Thoracic aorta endothelial cell (primary cell): ENCODE measurements around the gene CCDC28B. TPM values are rescaled to one million over a fixed set of nuclear protein-coding genes. Genes with fewer than 3 reads are reported as not detected.

Experiments
- total RNA-seq: library from RNA; depleted of rRNA; stranded (reverse); fragments of >200 nt; gene quantifications from 2 replicates; pipeline ENCODE4 v1.2.3, GENCODE V29; 2012

Gene CCDC28B
- total RNA-seq, result 10.0 and 11.8 TPM in 2 replicates

DNA sequence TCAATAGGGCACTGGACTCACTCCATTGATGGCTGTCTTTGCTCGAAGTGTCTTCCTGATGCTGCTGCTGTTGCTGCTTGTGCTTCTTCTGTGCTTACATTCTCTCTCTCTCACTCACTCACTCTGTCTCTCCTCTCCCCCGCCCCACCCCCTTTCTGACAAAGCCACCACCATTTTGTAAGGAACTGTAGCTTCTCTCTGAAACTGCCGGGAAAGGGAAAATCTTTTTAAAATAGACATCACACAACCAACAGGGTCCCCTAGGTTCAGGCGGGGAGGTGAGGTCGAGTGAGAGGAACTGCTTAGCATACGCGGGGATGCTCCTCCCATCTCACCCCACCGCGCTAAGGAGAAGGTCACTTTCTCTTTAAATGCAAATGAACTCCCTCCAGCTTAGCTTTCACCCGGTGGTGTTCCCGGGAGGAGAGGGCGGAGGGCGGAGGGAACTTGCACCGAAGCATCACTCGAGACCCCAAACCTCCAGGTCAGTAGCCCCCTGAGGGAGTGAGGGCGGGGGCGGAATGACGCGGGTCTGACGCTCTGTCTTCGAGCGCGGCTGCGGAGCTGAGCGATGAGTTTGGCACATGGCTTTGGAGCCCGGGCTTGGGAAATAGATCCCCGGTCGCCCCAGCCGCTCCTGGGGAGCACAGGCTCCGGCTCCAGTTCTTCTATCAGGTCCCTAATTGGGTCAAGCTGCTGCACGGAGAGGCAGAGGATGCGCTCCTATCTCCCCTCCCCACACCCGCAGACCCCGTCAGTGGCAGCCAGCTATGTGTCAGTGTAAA, at the start of gene CCDC28B:
TSS of gene CCDC28B (plus strand) at position 370 of the 785 bp plus-strand sequence. CDS start 1,341 bp downstream, outside the sequence.

DNA sequence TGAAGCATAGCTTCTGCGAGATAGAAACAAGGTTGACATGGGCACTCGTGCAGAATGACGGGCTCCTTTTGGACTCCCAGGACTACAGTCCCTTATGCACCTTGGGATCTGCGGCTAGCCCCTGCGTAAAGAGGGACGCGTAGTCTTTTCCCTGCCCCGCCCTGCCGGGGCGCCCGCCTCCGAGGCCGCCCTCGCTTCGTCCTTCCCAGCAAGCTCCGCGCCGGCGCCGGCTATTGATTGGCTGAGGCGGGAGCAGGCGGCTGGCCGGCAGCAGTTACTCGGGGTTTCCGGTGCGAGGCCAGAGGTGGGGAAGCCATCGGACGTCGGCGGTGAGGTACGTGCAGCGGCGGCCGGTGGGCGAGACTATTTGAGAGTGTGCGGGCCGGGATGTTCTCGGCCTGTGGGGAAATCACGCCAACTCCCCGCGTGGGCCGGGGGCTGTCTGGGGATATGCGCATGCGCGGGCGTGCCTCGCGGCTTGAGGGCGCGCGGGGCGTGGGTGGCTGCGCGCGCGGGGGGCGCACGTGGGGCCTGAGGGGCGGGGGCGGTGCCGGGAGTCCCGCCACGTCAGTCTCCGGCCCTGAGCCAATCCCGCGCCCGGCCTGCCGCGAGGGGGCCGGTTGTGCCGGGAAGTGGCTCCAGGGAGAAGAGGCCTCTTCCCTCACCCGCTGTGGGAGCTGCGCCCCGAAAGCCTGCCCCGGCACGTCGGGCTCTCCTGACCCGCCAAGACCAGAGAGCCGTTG, 20.8 kb upstream of the CCDC28B start, which contains the start of gene TXLNA:
TSS of gene TXLNA (plus strand) at position 233 of the 743 bp plus-strand sequence. CDS start 671 bp downstream, outside the sequence.

DNA sequence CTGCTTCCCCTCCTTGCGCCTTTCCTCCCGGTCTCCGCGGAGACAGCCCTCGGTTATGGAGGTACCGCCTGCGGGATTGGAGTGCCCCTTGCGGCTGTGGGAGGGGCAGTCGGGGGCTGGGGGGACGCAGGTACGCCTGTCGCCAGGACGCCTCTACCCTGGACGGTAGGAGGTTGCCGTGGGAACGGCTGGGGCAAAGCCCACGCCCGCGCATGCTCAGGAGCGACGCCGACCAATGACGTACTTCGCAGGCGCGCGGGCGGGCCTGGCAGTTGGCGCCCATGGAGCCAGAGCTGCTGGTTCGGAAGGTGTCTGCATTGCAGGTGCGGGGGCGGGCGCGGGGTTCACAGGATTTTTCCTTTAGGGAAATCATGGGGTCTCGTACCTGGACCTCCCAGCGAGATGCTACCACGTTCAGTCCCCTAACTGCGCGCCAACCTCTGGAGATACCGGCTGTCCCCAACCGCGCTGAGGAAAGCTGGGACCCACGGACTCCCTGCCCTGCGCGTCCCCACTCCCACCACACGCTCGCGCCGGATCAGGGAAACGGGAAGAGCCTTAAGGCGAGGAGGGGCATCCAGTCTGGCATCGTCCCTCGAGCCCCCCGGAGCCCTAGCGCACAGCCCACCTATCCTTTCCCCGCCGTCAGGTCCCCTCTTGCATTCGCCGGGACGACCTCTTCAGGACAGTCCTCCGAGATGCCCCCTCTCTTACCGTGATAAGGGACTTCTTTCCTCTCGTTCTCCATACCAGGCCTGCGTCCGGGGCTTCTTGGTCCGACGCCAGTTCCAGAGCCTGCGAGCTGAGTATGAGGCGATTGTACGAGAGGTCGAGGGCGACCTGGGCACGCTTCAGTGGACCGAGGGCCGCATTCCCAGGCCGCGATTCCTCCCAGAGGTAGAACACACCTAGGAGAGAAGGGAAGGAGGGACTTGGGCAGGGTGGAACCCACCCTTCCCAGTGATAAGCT, 5.3 kb downstream of the CCDC28B start, which contains the start of gene IQCC:
TSS of gene IQCC (plus strand) at position 271 of the 970 bp plus-strand sequence. CDS start at position 282, 11 bp downstream.

DNA sequence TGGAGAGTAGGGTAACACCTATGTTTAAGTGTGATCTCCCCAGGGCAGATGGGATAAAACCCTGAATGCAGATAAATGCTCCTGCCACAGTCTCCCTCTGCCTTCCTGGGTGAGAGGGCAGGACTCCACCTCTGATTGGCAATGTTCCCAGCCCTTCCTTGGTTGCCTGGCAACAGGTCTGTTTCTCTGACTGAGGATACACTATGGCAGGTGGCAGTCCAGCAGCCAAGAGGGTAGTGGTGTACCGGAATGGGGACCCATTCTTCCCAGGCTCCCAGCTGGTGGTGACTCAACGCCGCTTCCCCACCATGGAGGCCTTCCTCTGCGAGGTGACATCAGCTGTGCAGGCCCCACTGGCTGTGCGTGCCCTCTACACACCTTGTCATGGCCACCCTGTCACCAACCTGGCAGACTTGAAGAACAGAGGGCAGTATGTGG, 8.5 kb downstream of the CCDC28B start, which contains the start of gene DCDC2B:
TSS of gene DCDC2B (plus strand) at position 199 of the 438 bp plus-strand sequence. CDS start at position 204, 5 bp downstream.

DNA sequence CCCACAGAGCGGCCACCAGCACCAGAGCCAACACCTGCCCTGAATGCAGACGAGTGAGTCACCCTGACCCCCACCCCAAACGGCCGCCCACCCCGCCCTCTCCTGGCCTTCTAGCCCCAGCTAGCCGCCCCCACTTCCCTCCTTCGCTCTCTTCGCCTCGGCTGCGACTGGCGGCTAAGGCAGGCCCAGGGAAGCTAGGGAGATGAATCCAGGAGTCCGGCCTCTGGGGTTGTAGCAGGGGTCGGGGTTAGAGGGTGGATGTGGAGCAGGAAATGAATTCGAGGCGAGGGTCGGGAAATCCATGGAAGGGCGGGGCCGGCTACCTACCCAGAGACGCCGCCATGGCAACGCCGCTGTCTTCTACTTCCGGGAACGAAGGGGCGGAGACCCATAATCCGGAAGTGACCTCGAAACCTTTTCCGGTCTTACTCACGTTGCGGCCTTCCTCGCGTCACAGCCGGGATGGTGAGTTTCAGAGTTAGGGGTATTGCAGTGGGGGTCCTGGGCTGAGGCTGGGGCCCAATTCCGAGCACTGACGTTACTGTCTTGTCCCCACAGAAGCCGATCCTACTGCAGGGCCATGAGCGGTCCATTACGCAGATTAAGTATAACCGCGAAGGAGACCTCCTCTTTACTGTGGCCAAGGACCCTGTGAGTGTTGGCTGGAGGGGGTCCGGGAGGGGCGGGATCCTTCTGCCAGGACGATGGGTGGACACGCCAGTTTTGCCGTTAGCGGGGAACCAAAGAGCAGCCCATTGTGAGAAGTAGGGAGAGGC, 21.8 kb downstream of the CCDC28B start, which contains the start of the genes EIF3I and TMEM234:
TSS of gene EIF3I (plus strand) at position 428 of the 776 bp plus-strand sequence. CDS start at position 463, 35 bp downstream.
TSS of gene TMEM234 (minus strand) at position 374 of the 776 bp plus-strand sequence. CDS start at position 343, 31 bp downstream.

GRCh38 chr1:32246888-32247273, 46.5 kb downstream of the CCDC28B start, which contains the start of gene FAM167B:
TSS of gene FAM167B (plus strand) at chr1:32247222. CDS start at chr1:32247422, 200 bp downstream.

GRCh38 chr1:32250893-32251716, 50.7 kb downstream of the CCDC28B start, which contains the start of gene LCK:
TSS of gene LCK (plus strand) at chr1:32251265. CDS start at chr1:32274330, 23,065 bp downstream.

Other genes with a start within 250 kb of the CCDC28B start
- 117 and 141 TPM in 2 replicates for gene KHDRBS1, start 186.7 kb upstream of the CCDC28B start, total RNA-seq
- 15.6 and 19.7 TPM in 2 replicates for gene TMEM39B, start 127.7 kb upstream of the CCDC28B start, total RNA-seq
- gene KPNA6, start 92.5 kb upstream of the CCDC28B start, total RNA-seq, result 74.9 and 87.3 TPM in 2 replicates
- gene TXLNA, start 20.9 kb upstream of the CCDC28B start, total RNA-seq, result 75.5 and 81.6 TPM in 2 replicates
- gene IQCC, start 5.1 kb downstream of the CCDC28B start, total RNA-seq, result 1.1 and 1.9 TPM in 2 replicates
- not detected in 2 replicates for gene DCDC2B, start 8.5 kb downstream of the CCDC28B start, total RNA-seq
- gene TMEM234, start 21.8 kb downstream of the CCDC28B start, total RNA-seq, result 12.1 and 12.9 TPM in 2 replicates
- 297 and 307 TPM in 2 replicates for gene EIF3I, start 21.8 kb downstream of the CCDC28B start, total RNA-seq
- 0.93 and 3.3 TPM in 2 replicates for gene FAM167B, start 46.6 kb downstream of the CCDC28B start, total RNA-seq
- 0.13 TPM in 1 of 2 replicates, not detected in the other for gene LCK, start 50.7 kb downstream of the CCDC28B start, total RNA-seq
- 110 and 122 TPM in 2 replicates for gene HDAC1, start 91.5 kb downstream of the CCDC28B start, total RNA-seq
- 118 and 121 TPM in 2 replicates for gene MARCKSL1, start 135.6 kb downstream of the CCDC28B start, total RNA-seq
- 1.1 and 1.5 TPM in 2 replicates for gene FAM229A, start 161.9 kb downstream of the CCDC28B start, total RNA-seq
- 0.27 and 0.65 TPM in 2 replicates for gene TSSK3, start 161.9 kb downstream of the CCDC28B start, total RNA-seq
- gene BSDC1, start 193.8 kb downstream of the CCDC28B start, total RNA-seq, result 50.7 and 50.8 TPM in 2 replicates